ENCODE results near the gene MANBA.
"Not testable (repeated sequence)": the region's sequence is repeated elsewhere in the genome, so short reads cannot be mapped to it uniquely, and the experiment has no call there.

MANBA gene

GRCh38 chr4:102761906-102762305 lies 1.1 kb upstream of the MANBA start:
- no peak for DNase-seq (ENCODE audit: low read depth)

- no peak for DNase-seq (ENCODE audit: low read depth)
Measured at GRCh38 chr4:102761296-102761701, 531 bp upstream of the MANBA start.

GRCh38 chr4:102759831-102760644 lies 730 bp downstream of the MANBA start:
- no peak for DNase-seq (ENCODE audit: low read depth)

- DNase-seq (ENCODE audit: low read depth): no peak
Measured at GRCh38 chr4:102758241-102759160, 2.3 kb downstream of the MANBA start.

GRCh38 chr4:102757681-102758080 lies 3.1 kb downstream of the MANBA start:
- DNase-seq (ENCODE audit: low read depth): no peak

- DNase-seq (ENCODE audit: low read depth): no peak
Measured at GRCh38 chr4:102754044-102754443, 6.7 kb downstream of the MANBA start.

- DNase-seq (ENCODE audit: low read depth): no peak
Measured at GRCh38 chr4:102751941-102752340, 8.8 kb downstream of the MANBA start.

- not testable (repeated sequence) for DNase-seq (ENCODE audit: low read depth)
Measured at GRCh38 chr4:102743352-102743751, 17.4 kb downstream of the MANBA start.

- not testable (repeated sequence) for DNase-seq (ENCODE audit: low read depth)
Measured at GRCh38 chr4:102738802-102739201, 22.0 kb downstream of the MANBA start.

- no peak for DNase-seq (ENCODE audit: low read depth)
Measured at GRCh38 chr4:102736636-102737549, 23.9 kb downstream of the MANBA start.

- no peak for DNase-seq (ENCODE audit: low read depth)
Measured at GRCh38 chr4:102735582-102735981, 25.2 kb downstream of the MANBA start.

GRCh38 chr4:102734591-102735385 lies 26.0 kb downstream of the MANBA start:
- no peak for DNase-seq (ENCODE audit: low read depth)

- DNase-seq (ENCODE audit: low read depth): no peak
Measured at GRCh38 chr4:102734116-102734515, 26.7 kb downstream of the MANBA start.

- no peak for DNase-seq (ENCODE audit: low read depth)
Measured at GRCh38 chr4:102733084-102733483, 27.7 kb downstream of the MANBA start.

- no peak for DNase-seq (ENCODE audit: low read depth)
Measured at GRCh38 chr4:102732678-102733077, 28.1 kb downstream of the MANBA start.

GRCh38 chr4:102730968-102731533 lies 29.7 kb downstream of the MANBA start:
- DNase-seq (ENCODE audit: low read depth): no peak

- DNase-seq (ENCODE audit: low read depth): not testable (repeated sequence)
Measured at GRCh38 chr4:102729486-102729885, 31.3 kb downstream of the MANBA start.

GRCh38 chr4:102726919-102727318 lies 33.8 kb downstream of the MANBA start:
- not testable (repeated sequence) for DNase-seq (ENCODE audit: low read depth)

GRCh38 chr4:102726068-102726467 lies 34.7 kb downstream of the MANBA start:
- DNase-seq (ENCODE audit: low read depth): no peak

GRCh38 chr4:102725229-102725628 lies 35.5 kb downstream of the MANBA start:
- DNase-seq (ENCODE audit: low read depth): no peak

- no peak for DNase-seq (ENCODE audit: low read depth)
Measured at GRCh38 chr4:102723511-102723910, 37.3 kb downstream of the MANBA start.
